Measurements from ENCODE around the gene ZNF341. TPM values are rescaled to one million over a fixed set of nuclear protein-coding genes. Genes with fewer than 3 reads are reported as not detected.

The ZNF341 gene
- total RNA-seq, 4 donors from 2014 or later = 2.5 to 13.5 (median 3.6) TPM

DNA sequence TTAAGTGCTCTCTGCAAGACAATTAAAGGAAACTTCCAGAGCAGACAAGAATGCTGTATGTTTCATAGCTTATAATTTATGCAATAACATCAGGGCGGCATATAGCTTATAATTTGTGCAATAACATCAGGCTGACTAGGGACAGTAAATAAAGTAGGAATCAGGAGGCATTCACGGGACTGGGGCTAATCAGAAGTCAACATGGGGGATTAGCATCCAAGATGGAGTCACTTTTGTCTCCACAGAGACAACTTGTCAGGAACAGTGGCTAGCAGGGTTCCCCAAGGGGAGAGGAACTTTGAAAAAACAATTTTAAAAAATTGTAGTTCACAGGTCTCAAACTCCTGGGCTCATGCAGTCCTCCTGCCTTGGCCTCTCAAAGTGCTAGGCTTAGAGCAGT, 3.3 kb upstream of the ZNF341 start:
- no peak overlapping the region for H3K27ac ChIP-seq
- peaks cover 0 to 14% (median 6%) of the 10 kb centered on the region in 4 donors for H3K4me1 ChIP-seq
- no peaks in the 10 kb centered on the region for H3K9me3 ChIP-seq
- no peaks in the 10 kb centered on the region for H3K36me3 ChIP-seq
- no peak for DNase-seq
- H3K4me3 ChIP-seq = no peak overlapping the region
- no peaks in the 10 kb centered on the region for H3K27me3 ChIP-seq
- TF ChIP-seq POLR2A (IDR thresholded peaks at IDR 0.05) = no peak
- TF ChIP-seq, protein P1, sequence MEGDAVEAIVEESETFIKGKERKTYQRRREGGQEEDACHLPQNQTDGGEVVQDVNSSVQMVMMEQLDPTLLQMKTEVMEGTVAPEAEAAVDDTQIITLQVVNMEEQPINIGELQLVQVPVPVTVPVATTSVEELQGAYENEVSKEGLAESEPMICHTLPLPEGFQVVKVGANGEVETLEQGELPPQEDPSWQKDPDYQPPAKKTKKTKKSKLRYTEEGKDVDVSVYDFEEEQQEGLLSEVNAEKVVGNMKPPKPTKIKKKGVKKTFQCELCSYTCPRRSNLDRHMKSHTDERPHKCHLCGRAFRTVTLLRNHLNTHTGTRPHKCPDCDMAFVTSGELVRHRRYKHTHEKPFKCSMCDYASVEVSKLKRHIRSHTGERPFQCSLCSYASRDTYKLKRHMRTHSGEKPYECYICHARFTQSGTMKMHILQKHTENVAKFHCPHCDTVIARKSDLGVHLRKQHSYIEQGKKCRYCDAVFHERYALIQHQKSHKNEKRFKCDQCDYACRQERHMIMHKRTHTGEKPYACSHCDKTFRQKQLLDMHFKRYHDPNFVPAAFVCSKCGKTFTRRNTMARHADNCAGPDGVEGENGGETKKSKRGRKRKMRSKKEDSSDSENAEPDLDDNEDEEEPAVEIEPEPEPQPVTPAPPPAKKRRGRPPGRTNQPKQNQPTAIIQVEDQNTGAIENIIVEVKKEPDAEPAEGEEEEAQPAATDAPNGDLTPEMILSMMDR (IDR thresholded peaks at IDR 0.05) = no peak

DNA sequence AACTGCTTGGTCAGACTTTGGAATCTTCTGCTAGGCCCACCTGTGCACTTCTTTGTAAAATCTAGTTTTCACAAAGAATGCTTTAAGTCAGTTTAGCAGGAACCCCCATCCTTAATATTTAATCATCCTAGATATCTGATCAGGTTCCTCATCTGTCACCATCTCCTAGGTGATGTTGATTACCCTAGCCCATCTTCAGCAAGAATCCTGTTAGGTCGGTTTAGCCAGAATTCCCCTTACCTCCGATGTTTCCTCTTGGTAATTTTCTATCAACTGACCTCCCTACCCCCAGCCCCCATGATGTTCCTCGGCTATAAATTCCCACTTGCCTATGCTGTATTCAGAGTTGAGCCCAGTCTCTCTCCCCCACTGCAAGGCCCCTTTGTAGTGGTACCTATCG, 2.7 kb upstream of the ZNF341 start:
- Histone ChIP-seq H3K9me3 (no peaks in the 10 kb centered on the region), H3K4me1 (peaks cover 0 to 20% (median 11%) of the 10 kb centered on the region in 4 donors), H3K4me3 (no peak overlapping the region), H3K27me3 (no peaks in the 10 kb centered on the region), H3K27ac (no peak overlapping the region), H3K36me3 (no peaks in the 10 kb centered on the region)
- DNase-seq = no peak
- no peak for TF ChIP-seq POLR2A (IDR thresholded peaks at IDR 0.05)
- TF ChIP-seq, protein P1 (IDR thresholded peaks at IDR 0.05) = no peak

DNA sequence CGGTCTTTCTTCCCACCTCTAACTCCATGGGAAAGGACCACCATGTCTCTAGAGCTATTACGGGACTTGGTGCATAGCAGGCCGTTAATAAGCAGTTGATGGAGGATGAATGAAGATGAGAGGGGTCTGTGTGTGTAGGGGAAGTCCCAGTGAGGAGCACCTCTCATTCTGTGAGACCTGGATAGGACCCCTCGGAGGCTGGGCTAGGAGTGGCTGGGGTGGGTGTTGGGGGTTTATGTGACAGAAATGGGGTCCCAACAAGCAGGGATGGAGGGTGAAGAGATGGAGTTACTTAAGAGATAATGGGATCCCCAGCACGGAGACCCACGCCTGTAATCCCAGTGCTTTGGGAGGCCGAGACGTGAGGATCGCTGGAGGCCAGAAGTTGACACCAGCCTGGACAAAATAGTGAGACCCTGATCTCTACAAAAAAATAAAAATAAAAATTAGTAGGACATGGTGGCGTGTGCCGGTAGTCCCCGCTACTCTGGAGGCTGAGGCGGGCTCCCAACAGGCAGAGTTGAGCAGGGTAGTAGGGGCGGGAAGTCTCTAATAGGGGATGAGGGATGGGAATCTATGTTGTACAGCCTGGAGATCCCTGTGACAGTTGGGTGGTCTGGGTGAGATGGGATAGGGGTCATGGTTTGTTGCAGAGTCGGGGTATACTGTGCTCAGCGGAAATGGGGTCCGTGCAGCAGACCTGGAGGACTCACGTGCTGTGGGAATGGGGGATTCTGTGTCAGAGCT, 677 bp upstream of the ZNF341 start:
- peak overlapping the region; percentile 55 to 74 (median 60) for H3K4me3 ChIP-seq
- TF ChIP-seq POLR2A (IDR thresholded peaks at IDR 0.05) = no peak
- TF ChIP-seq, protein P1 (IDR thresholded peaks at IDR 0.05) = no peak
- no peaks in the 10 kb centered on the region for H3K9me3 ChIP-seq
- peaks cover 0 to 22% (median 14%) of the 10 kb centered on the region in 4 donors for H3K4me1 ChIP-seq
- H3K27me3 ChIP-seq = no peaks in the 10 kb centered on the region
- peak overlapping the region; percentile 92 to 100 (median 94) for H3K27ac ChIP-seq
- H3K36me3 ChIP-seq = no peaks in the 10 kb centered on the region
- no peak for DNase-seq

DNA sequence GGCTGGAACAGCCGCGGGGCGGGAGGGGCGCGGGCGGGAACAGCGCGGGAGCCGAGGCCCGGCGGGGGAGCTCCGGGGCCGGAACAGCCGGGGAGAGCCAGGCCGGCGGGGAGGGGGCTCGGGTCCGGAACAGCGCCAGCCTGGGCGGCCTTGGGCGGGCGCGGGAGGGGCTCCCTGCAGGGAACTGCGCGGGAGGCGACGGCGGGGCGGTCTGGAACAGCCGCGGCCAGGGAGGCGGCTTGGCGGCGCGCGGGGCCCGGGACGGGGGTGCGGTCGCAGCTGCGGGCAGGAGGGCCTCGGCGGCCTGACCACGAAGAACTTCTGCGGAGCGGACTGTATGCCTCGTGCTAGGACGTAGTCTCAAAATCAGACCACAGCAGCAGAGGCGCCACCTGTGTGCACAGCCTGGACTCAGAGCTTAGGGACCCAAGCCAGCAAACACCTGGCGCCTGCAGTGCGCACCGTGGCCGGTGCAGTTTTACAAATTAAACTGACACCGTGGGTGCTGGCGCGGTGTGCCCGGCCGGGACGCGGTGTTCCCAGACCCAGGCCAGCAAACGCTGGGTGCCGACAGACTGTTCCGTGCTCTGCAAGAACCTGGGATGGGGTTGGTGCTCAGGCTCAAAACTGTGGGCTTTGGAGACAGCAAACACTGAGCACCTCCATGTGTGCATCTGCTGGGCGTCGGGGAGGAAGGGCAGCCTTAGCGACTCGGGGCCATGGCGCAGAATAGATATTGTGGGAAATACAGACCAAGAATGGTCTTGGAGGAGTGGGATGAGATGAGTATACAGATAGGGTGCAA, 572 bp downstream of the ZNF341 start:
- Histone ChIP-seq H3K27ac (peak overlapping the region; percentile 92 to 100 (median 94)), H3K9me3 (peaks cover 0 to 12% (median 0%) of the 10 kb centered on the region in 4 donors), H3K36me3 (no peaks in the 10 kb centered on the region), H3K4me1 (peaks cover 0 to 22% (median 14%) of the 10 kb centered on the region in 4 donors), H3K27me3 (no peaks in the 10 kb centered on the region), H3K4me3 (peak overlapping the region; percentile 55 to 74 (median 60))
- TF ChIP-seq, protein P1 (IDR thresholded peaks at IDR 0.05) = peak in 4 of 6 experiments; percentile 7 to 31 (median 14)
- TF ChIP-seq POLR2A (IDR thresholded peaks at IDR 0.05) = peak; percentile 44 to 80
- peak; percentile 81 to 96 (median 94) for DNase-seq

DNA sequence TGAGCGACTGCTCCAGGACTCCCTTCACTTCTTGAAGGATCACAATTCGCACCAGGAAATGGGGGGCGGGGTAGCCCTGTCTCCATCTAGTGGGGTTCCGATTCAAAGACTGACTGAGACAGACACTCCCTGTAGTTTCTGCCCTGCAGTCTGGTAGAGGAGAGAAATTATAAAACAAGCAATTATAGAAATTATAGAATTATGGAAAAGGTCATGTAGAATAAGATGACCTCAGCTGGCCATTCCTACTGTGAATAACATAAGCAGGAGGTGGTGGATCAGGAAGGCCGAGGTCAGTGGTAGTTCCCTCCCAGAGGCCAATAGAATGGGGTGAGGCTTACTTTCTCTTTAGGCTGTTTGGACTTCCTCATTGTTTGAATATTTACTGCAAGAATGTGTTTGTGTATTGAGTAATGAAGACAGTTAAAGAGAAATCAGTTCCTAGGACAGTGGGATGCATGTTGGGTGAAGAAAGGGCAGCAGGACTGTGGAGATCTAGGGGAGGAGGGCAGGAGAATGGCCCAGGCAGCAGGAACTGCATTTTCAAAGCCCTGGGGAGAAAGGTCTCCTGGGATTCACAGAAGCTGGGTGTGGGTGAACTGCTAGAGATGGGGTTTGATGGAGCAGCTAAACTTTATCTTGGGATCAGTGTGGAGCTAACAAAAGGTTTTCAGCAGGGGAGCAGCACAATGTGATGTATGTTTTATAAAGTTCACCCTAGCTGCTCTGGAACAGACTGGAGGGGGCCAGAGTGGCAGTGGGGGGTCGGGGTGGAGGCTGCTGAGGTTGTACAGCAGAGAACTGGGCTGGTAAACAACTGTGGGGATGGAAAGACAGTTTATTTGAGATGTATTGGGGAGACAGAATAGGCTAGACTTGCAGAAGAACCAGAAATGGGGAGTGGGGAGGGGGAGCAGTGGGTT, 2.1 kb downstream of the ZNF341 start:
- H3K27ac ChIP-seq = peak overlapping the region; percentile 92 to 100 (median 94)
- H3K36me3 ChIP-seq = no peaks in the 10 kb centered on the region
- DNase-seq = peak; percentile 61 to 78 (median 62)
- H3K4me3 ChIP-seq = peak overlapping the region; percentile 2 to 61 (median 57)
- TF ChIP-seq, protein P1 (IDR thresholded peaks at IDR 0.05) = no peak
- peak in 1 of 2 donors; percentile 34 for TF ChIP-seq POLR2A (IDR thresholded peaks at IDR 0.05)
- peaks cover 0 to 22% (median 14%) of the 10 kb centered on the region in 4 donors for H3K4me1 ChIP-seq
- H3K27me3 ChIP-seq = no peaks in the 10 kb centered on the region
- H3K9me3 ChIP-seq = peaks cover 0 to 18% (median 0%) of the 10 kb centered on the region in 4 donors

Measured in Peyer's patch (tissue), 4 donors.